Muscle of leg (tissue), 11 donors: ENCODE data around the gene IRGQ. TPM values are rescaled to one million over a fixed set of nuclear protein-coding genes. Genes with fewer than 3 reads are reported as not detected.

Experiments used
- DNase-seq: peaks from one replicate; pipeline ENCODE4 v3.0.0; 2013
- H3K27ac ChIP-seq: one replicate; pipeline ENCODE4 v1.5.1; 2013; ENCODE audit warnings: mild to moderate bottlenecking, low read length, control low read depth
- H3K27me3 ChIP-seq: one replicate; pipeline ENCODE4 v1.6.1; 2013; ENCODE audit warnings: low read length; ENCODE audit not compliant: control insufficient read depth, insufficient read depth
- H3K36me3 ChIP-seq: one replicate; pipeline ENCODE4 v1.6.1; 2013; ENCODE audit warnings: low read length; ENCODE audit not compliant: control insufficient read depth, insufficient read depth
- H3K4me1 ChIP-seq: one replicate; pipeline ENCODE4 v1.6.1; 2013; ENCODE audit warnings: low read length; ENCODE audit not compliant: control insufficient read depth, insufficient read depth
- H3K4me3 ChIP-seq: one replicate; pipeline ENCODE4 v1.5.1; 2013; ENCODE audit warnings: low read length, control low read depth
- H3K9me3 ChIP-seq: replicated peaks from 2 replicates; pipeline ENCODE4 v1.6.1; 2013; ENCODE audit warnings: low read depth, low read length; ENCODE audit not compliant: control insufficient read depth
- WGBS: methylation state at CpG from one replicate; pipeline ENCODE4 v1.1.5; 2013; ENCODE audit warnings: missing lambda C conversion rate; ENCODE audit not compliant: insufficient coverage; 5-methylcytosine and 5-hydroxymethylcytosine counted together
- polyA plus RNA-seq, 8 donors: library from polyadenylated mRNA; unstranded; fragments of 120-200 nt; gene quantifications; one replicate each; pipeline versions ENCODE4 v1.2.1 to v1.2.3, GENCODE V29; 2013; ENCODE audit warnings: inconsistent platforms in 1 of 8, low replicate concordance in 1 of 8; ENCODE audit not compliant: insufficient read length in 8 of 8, insufficient read depth in 1 of 8
- total RNA-seq: library from RNA; stranded (reverse); fragments of 120-200 nt; gene quantifications from one replicate; pipeline ENCODE4 v1.2.4, GENCODE V29; 2013

IRGQ gene
- total and polyA plus RNA-seq, 9 donors: 9.7 to 15.1 (median 12.2) TPM

- 100% methylated on average over 1 of the region's 3 CpGs for WGBS
- no peak overlapping the region for H3K4me3 ChIP-seq
- H3K4me1 ChIP-seq: no peaks in the 10 kb centered on the region
- H3K9me3 ChIP-seq: no peaks in the 10 kb centered on the region
- no peaks in the 10 kb centered on the region for H3K27me3 ChIP-seq
- peaks cover 66% of the 10 kb centered on the region for H3K36me3 ChIP-seq
- DNase-seq: no peak
- no peak overlapping the region for H3K27ac ChIP-seq
These were observed 49.4 kb downstream of the IRGQ start for GRCh38 chr19:43546581-43546980.

- 92% methylated on average over 1 of the region's 2 CpGs for WGBS
- DNase-seq: no peak
- H3K27me3 ChIP-seq: no peaks in the 10 kb centered on the region
- no peaks in the 10 kb centered on the region for H3K9me3 ChIP-seq
- no peak overlapping the region for H3K4me3 ChIP-seq
- H3K36me3 ChIP-seq: peaks cover 65% of the 10 kb centered on the region
- H3K4me1 ChIP-seq: no peaks in the 10 kb centered on the region
- no peak overlapping the region for H3K27ac ChIP-seq
These were observed 50.0 kb downstream of the IRGQ start for GRCh38 chr19:43545981-43546380.

- Histone ChIP-seq H3K4me3 (no peak overlapping the region), H3K4me1 (no peaks in the 10 kb centered on the region), H3K27ac (no peak overlapping the region), H3K36me3 (peaks cover 64% of the 10 kb centered on the region), H3K9me3 (no peaks in the 10 kb centered on the region), H3K27me3 (no peaks in the 10 kb centered on the region)
- DNase-seq: no peak
- 72% methylated on average over 5 of the region's 5 CpGs for WGBS
These were observed 50.7 kb downstream of the IRGQ start for GRCh38 chr19:43545276-43545675.

- H3K27me3 ChIP-seq: no peaks in the 10 kb centered on the region
- no peak overlapping the region for H3K27ac ChIP-seq
- H3K4me1 ChIP-seq: no peaks in the 10 kb centered on the region
- no peak for DNase-seq
- WGBS: 91% methylated on average over 5 of the region's 9 CpGs
- H3K4me3 ChIP-seq: no peak overlapping the region
- H3K9me3 ChIP-seq: no peaks in the 10 kb centered on the region
- peaks cover 65% of the 10 kb centered on the region for H3K36me3 ChIP-seq
These were observed 51.9 kb downstream of the IRGQ start for GRCh38 chr19:43544077-43544476.

- 83% methylated on average over 1 of the region's 5 CpGs for WGBS
- Histone ChIP-seq H3K4me1 (no peaks in the 10 kb centered on the region), H3K27ac (no peak overlapping the region), H3K27me3 (no peaks in the 10 kb centered on the region), H3K4me3 (no peak overlapping the region), H3K36me3 (peaks cover 73% of the 10 kb centered on the region), H3K9me3 (no peaks in the 10 kb centered on the region)
- DNase-seq: no peak
These were observed 53.8 kb downstream of the IRGQ start for GRCh38 chr19:43541920-43542650.

GRCh38 chr19:43540381-43540780 lies 55.6 kb downstream of the IRGQ start:
- Histone ChIP-seq H3K9me3 (no peaks in the 10 kb centered on the region), H3K36me3 (peaks cover 67% of the 10 kb centered on the region), H3K27ac (no peak overlapping the region), H3K4me3 (no peak overlapping the region), H3K4me1 (peaks cover 4% of the 10 kb centered on the region), H3K27me3 (no peaks in the 10 kb centered on the region)
- 100% methylated on average over 2 of the region's 3 CpGs for WGBS
- DNase-seq: no peak

- Histone ChIP-seq H3K4me1 (peaks cover 11% of the 10 kb centered on the region), H3K27ac (no peak overlapping the region), H3K4me3 (no peak overlapping the region), H3K9me3 (no peaks in the 10 kb centered on the region), H3K27me3 (no peaks in the 10 kb centered on the region), H3K36me3 (peaks cover 54% of the 10 kb centered on the region)
- no peak for DNase-seq
These were observed 57.0 kb downstream of the IRGQ start for GRCh38 chr19:43538922-43539321.

- Histone ChIP-seq H3K4me1 (peaks cover 22% of the 10 kb centered on the region), H3K36me3 (peaks cover 21% of the 10 kb centered on the region), H3K4me3 (no peak overlapping the region), H3K27me3 (no peaks in the 10 kb centered on the region), H3K9me3 (no peaks in the 10 kb centered on the region), H3K27ac (peak overlapping the region; percentile 99)
- DNase-seq: peak; percentile 85
- 37% methylated on average over 58 of the region's 62 CpGs for WGBS
These were observed 60.8 kb downstream of the IRGQ start for GRCh38 chr19:43534816-43535761.
